A549 (cell line): Measurements from ENCODE around the gene OR52B6. TPM values are rescaled to one million over a fixed set of nuclear protein-coding genes. Genes with fewer than 3 reads are reported as not detected.
"Not testable (repeated sequence)": the region's sequence is repeated elsewhere in the genome, so short reads cannot be mapped to it uniquely, and the experiment has no call there.

Experiments used
- ATAC-seq, 2 experiments: fragments of 200-7000 bp in 1 of 2; fragments of >200 bp in 1 of 2; cut with Nextera tagmentation in 1 of 2; cut with Tn5 transposase in 1 of 2; 3 replicates each; pipeline versions ENCODE4 v1.8.0 to v1.9.1; 2018 to 2020; ENCODE audit warnings: mild to moderate bottlenecking in 1 of 2, moderate library complexity in 1 of 2
- CTCF ChIA-PET: fragments of 300-600 bp; sonication (Branson Sonifier 250); formaldehyde crosslinking; extraction: SDS; loops from one replicate; lab custom pipeline; 2021; ENCODE audit warnings: antibody characterized with exemption, inconsistent platforms; lab: Yijun Ruan, JAX
- POLR2A ChIA-PET: fragments of 350-600 bp; formaldehyde crosslinking; extraction: SDS; loops from one replicate; lab custom pipeline; 2021; ENCODE audit warnings: antibody characterized with exemption, inconsistent platforms; lab: Yijun Ruan, JAX
- DNase-seq, 2 experiments: peaks; one replicate each; pipeline versions ENCODE4 v3.0.0 to v3.0.0-alpha.2; 2011 to 2016; ENCODE audit warnings: low read depth in 1 of 2, low spot score in 1 of 2
- FAIRE-seq: peaks from 2 replicates; lab custom pipeline; 2011; peaks lifted over from hg19 to GRCh38; lab: Jason Lieb, UNC
- H3K27ac ChIP-seq, 2 experiments: fragments of >200 bp; sonication (Bioruptor Twin); formaldehyde crosslinking; 3 replicates each; pipeline ENCODE4 v1.5.1; 2016 to 2017
- H3K4me1 ChIP-seq: fragments of >200 bp; sonication (Bioruptor Twin); formaldehyde crosslinking; 3 replicates; pipeline ENCODE4 v1.6.1; 2016
- H3K4me2 ChIP-seq: fragments of >200 bp; sonication (Bioruptor Twin); formaldehyde crosslinking; 3 replicates; pipeline ENCODE4 v1.6.1; 2016
- H3K4me3 ChIP-seq: fragments of >200 bp; sonication (Bioruptor Twin); formaldehyde crosslinking; 3 replicates; pipeline ENCODE4 v1.5.1; 2016
- H3K9me3 ChIP-seq: fragments of >200 bp; sonication (Bioruptor Twin); formaldehyde crosslinking; 3 replicates; pipeline ENCODE4 v1.6.1; 2016
- ATOH8 ChIP-seq: fragments of 250-450 bp; sonication (Bioruptor Pico); IDR thresholded peaks from 2 replicates; pipeline ENCODE4 v1.5.0; 2020; ENCODE audit warnings: low read depth, mild to moderate bottlenecking, moderate library complexity
- EHMT2 ChIP-seq: fragments of 200-600 bp; sonication (generic); IDR thresholded peaks from 2 replicates; pipeline ENCODE4 v1.6.1; 2016; ENCODE audit warnings: antibody characterized with exemption, low read depth, mild to moderate bottlenecking, moderate library complexity
- FOSL2 ChIP-seq, 2 experiments: fragments of 450-650 bp in 1 of 2; fragments of >200 bp in 1 of 2; sonication (Bioruptor Twin) in 1 of 2; formaldehyde crosslinking; IDR thresholded peaks; 2 replicates each; pipeline versions ENCODE4 v1.5.0 to v1.6.1; 2016 to 2020; ENCODE audit warnings: mild to moderate bottlenecking in 1 of 2, moderate library complexity in 1 of 2
- FOXS1 ChIP-seq: fragments of 250-450 bp; sonication (Bioruptor Pico); IDR thresholded peaks from 2 replicates; pipeline ENCODE4 v1.5.0; 2020; ENCODE audit warnings: mild to moderate bottlenecking, moderate library complexity
- HDAC2 ChIP-seq: fragments of 200-600 bp; sonication (generic); IDR thresholded peaks from 2 replicates; pipeline ENCODE4 v1.6.1; 2016
- HEYL ChIP-seq: fragments of 250-450 bp; sonication (Bioruptor Pico); IDR thresholded peaks from 2 replicates; pipeline ENCODE4 v1.8.0; 2021; ENCODE audit warnings: mild to moderate bottlenecking, moderate library complexity
- HMGXB4 ChIP-seq: fragments of 250-450 bp; sonication (Bioruptor Pico); IDR thresholded peaks from 2 replicates; pipeline ENCODE4 v1.5.0; 2021; ENCODE audit warnings: mild to moderate bottlenecking, moderate library complexity, borderline replicate concordance
- HOXB13 ChIP-seq: fragments of 250-450 bp; sonication (Bioruptor Pico); IDR thresholded peaks from 2 replicates; pipeline ENCODE4 v1.5.0; 2020; ENCODE audit warnings: low read depth, mild to moderate bottlenecking, moderate library complexity
- MAFK ChIP-seq: fragments of 450-650 bp; IDR thresholded peaks from 2 replicates; pipeline ENCODE4 v1.6.1; 2014; ENCODE audit not compliant: partially characterized antibody
- MYC ChIP-seq: IDR thresholded peaks from 2 replicates; pipeline ENCODE4 v1.6.1; 2012; ENCODE audit warnings: mild to moderate bottlenecking, inconsistent platforms, low read length, improper control_type of control experiment, borderline replicate concordance
- NFE2L2 ChIP-seq: fragments of 150-350 bp; conservative IDR thresholded peaks from 2 replicates; pipeline ENCODE4 v1.6.1; 2014; ENCODE audit warnings: low read length
- PBX3 ChIP-seq: IDR thresholded peaks from 2 replicates; pipeline ENCODE4 v1.6.1; 2012
- POLR2A ChIP-seq: IDR thresholded peaks from 2 replicates; pipeline ENCODE4 v1.6.1; 2012; ENCODE audit warnings: mild to moderate bottlenecking, low read length
- POLR2AphosphoS2 ChIP-seq: conservative IDR thresholded peaks from 2 replicates; pipeline ENCODE4 v1.6.1; 2012; ENCODE audit warnings: low read length, improper control_type of control experiment, inconsistent platforms
- RAD21 ChIP-seq, 2 experiments: fragments of >200 bp in 1 of 2; sonication (Bioruptor Twin) in 1 of 2; formaldehyde crosslinking in 1 of 2; IDR thresholded peaks in 1 of 2; conservative IDR thresholded peaks in 1 of 2; 2 replicates in 1 of 2; 3 replicates in 1 of 2; pipeline ENCODE4 v1.6.1; 2012 to 2018; ENCODE audit warnings: inconsistent platforms in 1 of 2
- RARB ChIP-seq: fragments of 250-450 bp; sonication (Bioruptor Pico); IDR thresholded peaks from 2 replicates; pipeline ENCODE4 v1.8.0; 2021; ENCODE audit warnings: mild to moderate bottlenecking, moderate library complexity
- RCOR1 ChIP-seq: fragments of 150-350 bp; IDR thresholded peaks from 2 replicates; pipeline ENCODE4 v1.6.1; 2014; ENCODE audit warnings: antibody characterized with exemption, low read length, low read depth
- RFX5 ChIP-seq: fragments of 450-650 bp; IDR thresholded peaks from 2 replicates; pipeline ENCODE4 v1.7.1; 2014; ENCODE audit warnings: antibody characterized with exemption, mild to moderate bottlenecking, moderate library complexity
- SREBF2 ChIP-seq: fragments of 450-650 bp; IDR thresholded peaks from 2 replicates; pipeline ENCODE4 v1.6.1; 2014; ENCODE audit warnings: mild to moderate bottlenecking, moderate library complexity
- TFCP2L1 ChIP-seq: fragments of 250-450 bp; sonication (Bioruptor Pico); IDR thresholded peaks from 2 replicates; pipeline ENCODE4 v1.5.0; 2021; ENCODE audit warnings: mild to moderate bottlenecking
- ZC3H11A ChIP-seq: fragments of 450-650 bp; IDR thresholded peaks from 2 replicates; pipeline ENCODE4 v1.6.1; 2014; ENCODE audit warnings: antibody characterized with exemption, mild to moderate bottlenecking
- ZNF302 ChIP-seq: fragments of 250-450 bp; sonication (Bioruptor Pico); IDR thresholded peaks from 2 replicates; pipeline ENCODE4 v1.9.0; 2021; ENCODE audit warnings: inconsistent platforms, mild to moderate bottlenecking, moderate library complexity
- ZSCAN20 ChIP-seq: fragments of 250-450 bp; sonication (Bioruptor Pico); IDR thresholded peaks from 2 replicates; pipeline ENCODE4 v1.8.0; 2022; ENCODE audit warnings: mild to moderate bottlenecking, moderate library complexity
- WGBS: methylation state at CpG from one replicate; pipeline ENCODE4 v1.1.6; 2017; ENCODE audit errors: missing lambda C conversion rate; 5-methylcytosine and 5-hydroxymethylcytosine counted together
- polyA plus RNA-seq, 4 experiments: library from polyadenylated mRNA; depleted of rRNA in 3 of 4; stranded (reverse); fragments of >200 nt; fragmentation: RNase III in 1 of 4; extraction: RNeasy Plus Mini Kit Qiagen cat#74134 plus additional on column Dnase treatment in 1 of 4; gene quantifications; 2 replicates in 3 of 4; 3 replicates in 1 of 4; pipeline ENCODE4 v1.2.3, GENCODE V29; 2011 to 2017

OR52B6 gene
- polyA plus RNA-seq, 2 of the 4 experiments (the other 2 are of a cell fraction) = not detected

- no peak for ATAC-seq
- 93% methylated on average over 4 of the region's 4 CpGs for WGBS
- POLR2A ChIA-PET = no interaction called here
- CTCF ChIA-PET = no interaction called here
- no peak overlapping the region for H3K4me3 ChIP-seq
- no peak overlapping the region for H3K27ac ChIP-seq
- H3K9me3 ChIP-seq = no peaks in the 10 kb centered on the region
- no peak for FAIRE-seq
- no peak overlapping the region for H3K4me2 ChIP-seq
- no peak for TF ChIP-seq FOXS1 (CRISPR knock-in tag)
- no peak for TF ChIP-seq ZC3H11A
- TF ChIP-seq EHMT2 = no peak
- TF ChIP-seq HMGXB4 (CRISPR knock-in tag) = no peak
- no peak for TF ChIP-seq SREBF2
- no peak for TF ChIP-seq FOSL2 (IDR thresholded peaks at IDR 0.05)
- TF ChIP-seq FOSL2 (CRISPR knock-in tag; IDR thresholded peaks at IDR 0.05) = no peak
- no peak for TF ChIP-seq RCOR1
- TF ChIP-seq MAFK = no peak
- TF ChIP-seq ZSCAN20 (CRISPR knock-in tag) = no peak
- TF ChIP-seq POLR2A = no peak
- TF ChIP-seq RARB (CRISPR knock-in tag) = no peak
- no peak for TF ChIP-seq MYC
- TF ChIP-seq HEYL (CRISPR knock-in tag) = no peak
- no peak for TF ChIP-seq NFE2L2
- TF ChIP-seq ATOH8 (CRISPR knock-in tag) = no peak
- TF ChIP-seq ZNF302 = no peak
- H3K4me1 ChIP-seq = no peaks in the 10 kb centered on the region
- no peak for DNase-seq
Measured at GRCh38 chr11:5581014-5581413, 337 bp downstream of the OR52B6 start.

- CTCF ChIA-PET, FAIRE-seq, H3K9me3 ChIP-seq, DNase-seq, POLR2A ChIA-PET, H3K4me1 ChIP-seq, H3K27ac ChIP-seq, H3K4me2 ChIP-seq, H3K4me3 ChIP-seq, ATAC-seq: not testable (repeated sequence)
- 86% methylated on average over 5 of the region's 5 CpGs for WGBS
Measured at GRCh38 chr11:5584458-5584857, 3.8 kb downstream of the OR52B6 start.

- H3K27ac ChIP-seq, ATAC-seq, FAIRE-seq, H3K9me3 ChIP-seq, POLR2A ChIA-PET, DNase-seq, CTCF ChIA-PET, H3K4me2 ChIP-seq, H3K4me1 ChIP-seq, H3K4me3 ChIP-seq: not testable (repeated sequence)
- WGBS = 94% methylated on average over 16 of the region's 31 CpGs
Measured at GRCh38 chr11:5589906-5590305, 9.2 kb downstream of the OR52B6 start.

GRCh38 chr11:5591613-5592012 is 10.9 kb downstream of the OR52B6 start:
- TF ChIP-seq POLR2AphosphoS2 = no peak
- no peak for TF ChIP-seq RFX5
- no peak for TF ChIP-seq PBX3
- no peak for TF ChIP-seq HDAC2
- no peak for TF ChIP-seq SREBF2
- no peak for TF ChIP-seq TFCP2L1 (CRISPR knock-in tag)
- no peak for TF ChIP-seq RAD21 (conservative IDR thresholded peaks at IDR 0.05 in 1 of 2, IDR thresholded peaks at IDR 0.05 in 1 of 2)
- no peak for TF ChIP-seq RARB (CRISPR knock-in tag)
- no peak for TF ChIP-seq HOXB13 (CRISPR knock-in tag)
- no peak for FAIRE-seq
- WGBS = 68% methylated on average over 3 of the region's 3 CpGs
- ATAC-seq = no peak
- ChIA-PET CTCF (interaction anchor here (1.1 to 1.3 kb wide), 2 partner anchors 93 to 115 kb away, joined by 3 to 5 read pairs; partner anchors contain the start of gene TRIM5), POLR2A (no interaction called here)
- no peak for DNase-seq
- Histone ChIP-seq H3K4me3 (no peak overlapping the region), H3K9me3 (no peaks in the 10 kb centered on the region), H3K4me2 (no peak overlapping the region), H3K27ac (no peak overlapping the region), H3K4me1 (peaks cover 7% of the 10 kb centered on the region)
